HL-60 (cell line): ENCODE measurements around the gene ACSF3.

Experiments used
- DNase-seq, 2 experiments: peaks; one replicate each; pipeline ENCODE4 v3.0.0-alpha.2; 2010 to 2020; ENCODE audit warnings: low read depth in 1 of 2, low spot score in 1 of 2
- H3K27ac ChIP-seq: fragments of 250-450 bp; sonication (Bioruptor Pico); replicated peaks from 2 replicates; pipeline ENCODE4 v1.5.1; 2020; ENCODE audit warnings: mild to moderate bottlenecking, moderate library complexity
- H3K27me3 ChIP-seq: fragments of 250-450 bp; sonication (Bioruptor Pico); 2 replicates; pipeline ENCODE4 v1.5.1; 2021; ENCODE audit warnings: mild to moderate bottlenecking, moderate library complexity; ENCODE audit not compliant: insufficient read depth, poor library complexity, severe bottlenecking
- H3K4me3 ChIP-seq: replicated peaks from 2 replicates; pipeline ENCODE4 v1.5.1; 2011; ENCODE audit warnings: mild to moderate bottlenecking, control low read depth, low read length; ENCODE audit not compliant: insufficient read depth
- CTCF ChIP-seq: IDR thresholded peaks from one replicate; pipeline ENCODE4 v1.5.1; 2011; ENCODE audit warnings: low read length, control low read depth, inconsistent platforms; ENCODE audit not compliant: insufficient read depth
- GABPA ChIP-seq: IDR thresholded peaks from 2 replicates; pipeline ENCODE4 v1.6.1; 2012; ENCODE audit warnings: low read depth
- POLR2AphosphoS5 ChIP-seq: IDR thresholded peaks from 2 replicates; pipeline ENCODE4 v1.6.1; 2012; ENCODE audit warnings: low read depth
- REST ChIP-seq: IDR thresholded peaks from 2 replicates; pipeline ENCODE4 v1.6.1; 2012; ENCODE audit warnings: low read depth; ENCODE audit not compliant: insufficient replicate concordance
- SPI1 ChIP-seq: IDR thresholded peaks from 2 replicates; pipeline ENCODE4 v1.6.1; 2012; ENCODE audit warnings: low read depth, mild to moderate bottlenecking, borderline replicate concordance

Gene ACSF3

GRCh38 chr16:89134269-89134668 is 40.6 kb downstream of the ACSF3 start:
- no peak for TF ChIP-seq POLR2AphosphoS5
- TF ChIP-seq SPI1, result no peak
- TF ChIP-seq CTCF, result no peak
- TF ChIP-seq GABPA, result no peak
- no peak for TF ChIP-seq REST
- H3K27me3 ChIP-seq, result no peaks in the 10 kb centered on the region
- no peak for DNase-seq
- no peak overlapping the region for H3K4me3 ChIP-seq
- H3K27ac ChIP-seq, result no peak overlapping the region

GRCh38 chr16:89135166-89135565 is 41.5 kb downstream of the ACSF3 start:
- TF ChIP-seq GABPA (no peak), SPI1 (no peak), CTCF (no peak), POLR2AphosphoS5 (no peak), REST (no peak)
- DNase-seq, result no peak
- H3K27me3 ChIP-seq, result no peaks in the 10 kb centered on the region
- no peak overlapping the region for H3K4me3 ChIP-seq
- H3K27ac ChIP-seq, result no peak overlapping the region

- DNase-seq, result no peak
- H3K27ac ChIP-seq, result no peak overlapping the region
- TF ChIP-seq POLR2AphosphoS5 (no peak), GABPA (no peak), REST (no peak), CTCF (no peak), SPI1 (no peak)
- H3K27me3 ChIP-seq, result no peaks in the 10 kb centered on the region
- no peak overlapping the region for H3K4me3 ChIP-seq
These were observed 42.5 kb downstream of the ACSF3 start for GRCh38 chr16:89135971-89136765.
